ENCODE data around the gene USH1G. TPM values are rescaled to one million over a fixed set of nuclear protein-coding genes. Genes with fewer than 3 reads are reported as not detected.
A peak's percentile ranks its signal among the peaks of the same experiment; 100 is the strongest.

Gene USH1G
- total RNA-seq, 1 donor from 2014 or later = not detected

DNA sequence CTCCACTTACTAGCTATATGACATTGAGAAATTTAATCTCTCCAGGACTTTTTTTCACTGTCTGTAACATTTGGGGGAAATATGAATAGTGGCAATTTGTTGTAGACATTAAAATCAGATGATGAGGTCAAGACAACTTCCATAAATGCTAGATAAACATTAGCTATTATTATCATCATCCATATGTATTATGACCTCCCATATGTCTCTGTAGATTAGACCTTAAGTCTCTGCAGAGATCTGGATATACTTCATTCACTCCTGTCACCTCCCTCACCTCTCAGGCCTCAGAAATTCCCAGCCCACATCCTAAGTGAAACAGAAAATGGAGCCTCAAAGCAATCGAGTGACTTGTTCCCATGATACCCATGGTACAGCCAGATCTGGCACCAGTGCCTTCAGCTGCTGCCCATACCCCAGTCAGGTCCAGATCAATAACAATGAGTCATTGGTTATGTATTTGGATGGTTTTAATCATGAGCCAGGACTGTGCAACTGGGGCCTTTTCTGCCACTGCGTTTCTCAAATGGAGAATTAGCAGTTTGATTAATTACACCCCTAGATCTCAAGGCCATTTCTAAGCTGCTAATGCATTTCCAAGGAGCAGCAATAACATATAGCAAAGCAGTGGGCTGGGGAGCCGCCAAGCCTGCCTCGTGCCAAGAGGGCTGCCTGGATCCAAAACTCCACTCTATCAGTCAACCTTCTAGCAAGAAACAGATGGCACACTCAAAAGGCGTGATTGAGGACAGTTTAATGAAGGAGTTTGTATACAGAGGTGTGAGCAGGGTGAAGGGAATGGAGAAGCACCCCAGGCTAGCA, 47.7 kb downstream of the USH1G start:
- H3K4me3 ChIP-seq = no peak overlapping the region
- intact Hi-C loops (cut with micrococcal nuclease) = no loop called here

DNA sequence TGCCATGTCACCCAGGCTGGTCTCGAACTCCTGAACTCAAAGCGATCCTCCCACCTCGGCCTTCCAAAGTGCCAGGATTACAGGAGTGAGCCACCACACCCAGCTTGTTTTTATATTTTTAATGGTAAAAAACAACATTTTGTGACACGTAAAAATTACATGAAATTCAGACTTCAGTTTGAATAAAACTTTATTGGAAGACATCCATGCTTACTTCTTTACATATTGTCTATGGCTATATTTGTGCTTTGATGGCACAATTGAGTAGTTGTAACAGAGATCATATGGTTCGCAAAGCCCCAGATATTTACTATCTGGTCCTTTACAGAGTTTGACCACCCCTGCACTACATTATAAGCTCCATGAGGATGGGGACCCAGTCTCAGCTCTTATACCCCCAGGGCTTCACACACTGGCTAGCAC, 48.4 kb downstream of the USH1G start:
- H3K36me3 ChIP-seq = no peaks in the 10 kb centered on the region
- H3K4me3 ChIP-seq = no peak overlapping the region
- H3K27me3 ChIP-seq (ENCODE audit: low read depth) = no peaks in the 10 kb centered on the region
- intact Hi-C loops (cut with micrococcal nuclease) = no loop called here
- DNase-seq = no peak
- H3K27ac ChIP-seq (replicated peaks) = no peak overlapping the region
- TF ChIP-seq, protein P1, sequence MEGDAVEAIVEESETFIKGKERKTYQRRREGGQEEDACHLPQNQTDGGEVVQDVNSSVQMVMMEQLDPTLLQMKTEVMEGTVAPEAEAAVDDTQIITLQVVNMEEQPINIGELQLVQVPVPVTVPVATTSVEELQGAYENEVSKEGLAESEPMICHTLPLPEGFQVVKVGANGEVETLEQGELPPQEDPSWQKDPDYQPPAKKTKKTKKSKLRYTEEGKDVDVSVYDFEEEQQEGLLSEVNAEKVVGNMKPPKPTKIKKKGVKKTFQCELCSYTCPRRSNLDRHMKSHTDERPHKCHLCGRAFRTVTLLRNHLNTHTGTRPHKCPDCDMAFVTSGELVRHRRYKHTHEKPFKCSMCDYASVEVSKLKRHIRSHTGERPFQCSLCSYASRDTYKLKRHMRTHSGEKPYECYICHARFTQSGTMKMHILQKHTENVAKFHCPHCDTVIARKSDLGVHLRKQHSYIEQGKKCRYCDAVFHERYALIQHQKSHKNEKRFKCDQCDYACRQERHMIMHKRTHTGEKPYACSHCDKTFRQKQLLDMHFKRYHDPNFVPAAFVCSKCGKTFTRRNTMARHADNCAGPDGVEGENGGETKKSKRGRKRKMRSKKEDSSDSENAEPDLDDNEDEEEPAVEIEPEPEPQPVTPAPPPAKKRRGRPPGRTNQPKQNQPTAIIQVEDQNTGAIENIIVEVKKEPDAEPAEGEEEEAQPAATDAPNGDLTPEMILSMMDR (IDR thresholded peaks at IDR 0.05; ENCODE audit: borderline replicate concordance) = no peak
- no peaks in the 10 kb centered on the region for H3K9me3 ChIP-seq (replicated peaks)
- H3K4me1 ChIP-seq = peaks cover 45% of the 10 kb centered on the region

More for the DNA sequence above, 47.7 kb downstream of the USH1G start:
- Histone ChIP-seq H3K27ac (replicated peaks) (no peak overlapping the region), H3K4me1 (peaks cover 45% of the 10 kb centered on the region), H3K36me3 (no peaks in the 10 kb centered on the region), H3K9me3 (replicated peaks) (no peaks in the 10 kb centered on the region), H3K27me3 (ENCODE audit: low read depth) (no peaks in the 10 kb centered on the region)
- DNase-seq = no peak
- TF ChIP-seq, protein P1 (IDR thresholded peaks at IDR 0.05; ENCODE audit: borderline replicate concordance) = no peak

DNA sequence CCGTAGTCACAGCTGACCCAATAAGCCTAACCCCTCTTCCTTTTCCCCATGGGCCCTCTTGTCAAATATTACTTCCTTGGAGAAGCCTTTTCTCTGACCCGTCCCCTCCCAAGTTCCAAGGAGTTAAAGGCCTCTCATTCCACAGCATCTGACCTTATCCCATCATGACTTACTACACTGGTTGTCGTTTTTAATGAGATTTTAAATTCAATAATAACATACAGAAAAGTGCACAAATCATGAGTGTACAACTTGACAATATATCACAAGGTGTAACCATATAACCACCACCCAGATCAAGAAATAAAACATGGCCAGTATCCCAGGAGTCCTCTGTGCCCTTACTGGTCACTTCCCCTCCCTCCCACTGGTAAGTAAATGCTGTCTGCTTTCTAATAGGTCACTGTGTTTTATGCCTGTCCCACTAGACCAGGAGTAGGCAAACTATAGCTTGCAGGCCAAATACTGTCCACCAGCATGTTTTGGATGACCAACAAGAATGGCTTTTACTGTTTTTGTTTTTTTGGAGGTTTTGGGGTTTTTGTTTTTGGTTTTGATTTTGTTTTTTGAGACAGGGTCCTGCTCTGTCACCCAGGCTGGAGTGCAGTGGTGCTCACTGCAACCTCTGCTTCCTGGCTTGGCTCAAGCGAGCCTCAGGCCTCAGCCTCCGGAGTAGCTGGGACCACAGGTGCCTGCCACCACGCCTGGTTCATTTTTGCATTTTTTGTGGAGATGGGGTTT, 49.0 kb downstream of the USH1G start:
- no peak for DNase-seq
- Histone ChIP-seq H3K27me3 (ENCODE audit: low read depth) (no peaks in the 10 kb centered on the region), H3K4me3 (peak overlapping the region; percentile 77), H3K27ac (replicated peaks) (peak overlapping the region; percentile 93), H3K9me3 (replicated peaks) (no peaks in the 10 kb centered on the region), H3K36me3 (no peaks in the 10 kb centered on the region), H3K4me1 (peaks cover 45% of the 10 kb centered on the region)
- intact Hi-C loops (cut with micrococcal nuclease) = no loop called here
- TF ChIP-seq, protein P1 (IDR thresholded peaks at IDR 0.05; ENCODE audit: borderline replicate concordance) = no peak

DNA sequence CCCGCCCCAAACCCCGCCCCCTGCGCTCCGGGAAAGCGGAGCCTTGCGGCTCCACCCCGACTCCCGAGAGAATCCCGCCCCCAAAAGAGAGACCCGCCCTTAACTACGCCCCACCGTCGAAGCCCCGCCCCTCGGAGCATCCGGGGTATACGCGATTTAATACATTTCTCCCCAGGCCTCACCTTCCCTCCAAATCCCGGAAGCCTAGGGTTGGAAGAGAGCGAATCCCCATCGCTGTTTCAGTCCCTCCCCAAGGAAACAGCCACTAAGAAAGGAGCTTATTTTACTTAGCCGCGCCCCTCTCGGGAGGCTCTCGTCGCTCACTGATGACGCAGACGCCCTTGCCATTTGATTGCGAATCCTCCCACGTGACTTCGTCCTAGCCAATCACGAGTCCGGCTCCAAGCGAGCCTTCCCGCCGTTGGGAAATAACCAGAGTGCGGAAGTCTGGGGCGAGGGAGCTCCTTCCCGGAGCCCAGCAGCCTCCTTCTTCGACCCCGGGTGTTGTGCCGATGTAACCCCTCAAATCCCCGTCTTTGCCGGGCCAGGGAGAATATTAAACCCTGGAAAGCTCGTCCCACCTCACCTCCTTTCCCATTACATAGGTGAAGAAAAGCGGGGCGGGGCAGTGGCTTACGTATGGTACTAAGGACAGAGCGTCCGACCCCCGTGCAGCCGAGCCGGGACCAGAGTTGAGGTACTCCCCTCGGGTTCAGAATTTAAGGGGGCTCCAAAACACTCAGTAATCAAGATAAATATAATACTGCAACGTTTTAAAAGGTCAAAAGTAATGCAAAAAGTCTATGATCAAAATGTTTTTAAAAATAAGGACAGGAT, 49.8 kb downstream of the USH1G start:
- no peaks in the 10 kb centered on the region for H3K27me3 ChIP-seq (ENCODE audit: low read depth)
- H3K27ac ChIP-seq (replicated peaks) = peak overlapping the region; percentile 93
- H3K36me3 ChIP-seq = no peaks in the 10 kb centered on the region
- H3K4me3 ChIP-seq = peak overlapping the region; percentile 77
- H3K9me3 ChIP-seq (replicated peaks) = no peaks in the 10 kb centered on the region
- intact Hi-C loops (cut with micrococcal nuclease) = no loop called here
- peak; percentile 99 for DNase-seq
- TF ChIP-seq, protein P1 (IDR thresholded peaks at IDR 0.05; ENCODE audit: borderline replicate concordance) = no peak
- peaks cover 41% of the 10 kb centered on the region for H3K4me1 ChIP-seq

Data from left ventricle myocardium inferior (tissue), 1 donor.